ENCODE results near the gene URI1. TPM values are rescaled to one million over a fixed set of nuclear protein-coding genes. Genes with fewer than 3 reads are reported as not detected.

The URI1 gene
- polyA plus RNA-seq, 1 donor: 80.9 TPM

- no peak for DNase-seq
Observed at GRCh38 chr19:30060531-30061222, 118.6 kb downstream of the URI1 start.

- DNase-seq: no peak
Observed at GRCh38 chr19:30061223-30062064, 119.4 kb downstream of the URI1 start.

DNA sequence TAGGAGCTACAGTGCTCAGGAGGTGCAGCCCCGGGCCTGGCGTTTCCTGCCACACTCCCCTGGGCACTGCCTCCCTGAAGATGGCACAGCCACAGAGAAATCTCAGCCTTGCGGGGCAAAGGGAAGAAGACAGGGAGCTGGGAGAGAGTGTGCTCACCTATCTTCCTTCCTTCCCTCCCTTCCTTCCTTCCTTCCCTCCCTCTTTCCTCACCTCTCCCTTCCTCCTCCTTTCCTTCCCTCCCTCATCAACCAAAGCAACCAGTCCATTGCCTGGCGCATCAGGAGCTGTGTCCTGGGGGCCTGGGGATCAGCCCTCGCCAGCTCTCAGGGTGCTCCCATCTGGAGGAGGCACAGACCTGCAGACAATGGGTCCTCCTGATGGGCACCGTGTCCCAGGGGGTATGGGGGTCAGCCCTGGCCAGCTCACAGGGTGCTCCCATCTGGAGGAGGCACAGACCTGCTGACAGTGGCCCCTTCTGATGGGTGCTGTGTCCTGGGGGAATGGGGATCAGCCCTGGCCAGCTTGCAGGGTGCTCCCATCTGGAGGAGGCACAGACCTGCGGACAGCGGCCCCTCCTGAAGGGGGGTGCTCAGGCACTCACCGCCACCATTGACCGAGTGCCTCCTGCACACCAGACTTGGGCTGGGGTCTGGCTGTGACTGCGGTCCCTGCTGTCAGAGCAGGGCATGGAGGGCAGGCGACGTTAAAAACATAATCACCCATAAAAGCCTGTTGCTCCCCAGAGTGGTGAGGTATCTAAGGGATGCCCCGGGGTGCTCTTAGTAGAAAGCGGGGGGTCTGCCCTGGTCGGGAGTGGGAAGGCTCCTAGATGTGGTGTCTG, 120.2 kb downstream of the URI1 start:
- no peak for DNase-seq

DNA sequence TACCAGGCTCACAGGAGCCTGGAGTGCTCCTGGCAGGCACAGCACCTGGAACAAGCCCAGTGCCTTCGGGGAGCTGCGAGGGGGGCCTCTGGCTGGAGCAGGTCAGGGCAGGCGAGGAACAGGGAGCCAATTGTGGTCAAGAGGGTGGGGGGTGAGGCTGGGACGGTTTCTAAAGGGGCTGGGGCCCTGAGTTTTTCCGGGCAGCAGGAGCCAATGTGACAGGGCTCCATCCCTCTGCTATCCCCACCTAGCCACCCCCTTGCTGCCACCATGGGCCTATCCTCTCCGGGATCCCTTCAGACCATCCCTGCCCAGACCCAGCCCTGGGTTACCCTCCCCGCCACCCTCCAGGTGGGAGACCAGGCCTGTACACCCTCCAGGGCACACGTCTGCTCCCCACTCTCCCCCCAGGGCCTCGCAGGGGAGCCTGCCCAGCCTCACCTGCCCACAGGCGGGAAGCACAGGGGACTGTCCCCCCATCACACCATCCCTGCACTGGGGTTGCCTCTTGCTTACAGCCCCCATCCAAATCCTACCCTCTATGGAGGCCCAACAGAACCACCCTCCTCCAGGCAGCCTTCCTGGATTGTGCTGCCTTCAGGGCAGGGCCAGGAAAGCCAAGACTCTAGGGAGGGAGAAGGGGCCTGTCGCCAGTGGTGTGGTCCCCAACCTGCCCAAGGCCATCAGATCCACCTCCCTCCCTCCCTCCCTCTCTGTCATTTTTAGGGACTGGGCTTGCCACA, 121.0 kb downstream of the URI1 start:
- no peak for DNase-seq

- DNase-seq: no peak
Observed at GRCh38 chr19:30063650-30064347, 121.8 kb downstream of the URI1 start.

- DNase-seq: no peak
Observed at GRCh38 chr19:30064348-30064699, 122.3 kb downstream of the URI1 start.

DNA sequence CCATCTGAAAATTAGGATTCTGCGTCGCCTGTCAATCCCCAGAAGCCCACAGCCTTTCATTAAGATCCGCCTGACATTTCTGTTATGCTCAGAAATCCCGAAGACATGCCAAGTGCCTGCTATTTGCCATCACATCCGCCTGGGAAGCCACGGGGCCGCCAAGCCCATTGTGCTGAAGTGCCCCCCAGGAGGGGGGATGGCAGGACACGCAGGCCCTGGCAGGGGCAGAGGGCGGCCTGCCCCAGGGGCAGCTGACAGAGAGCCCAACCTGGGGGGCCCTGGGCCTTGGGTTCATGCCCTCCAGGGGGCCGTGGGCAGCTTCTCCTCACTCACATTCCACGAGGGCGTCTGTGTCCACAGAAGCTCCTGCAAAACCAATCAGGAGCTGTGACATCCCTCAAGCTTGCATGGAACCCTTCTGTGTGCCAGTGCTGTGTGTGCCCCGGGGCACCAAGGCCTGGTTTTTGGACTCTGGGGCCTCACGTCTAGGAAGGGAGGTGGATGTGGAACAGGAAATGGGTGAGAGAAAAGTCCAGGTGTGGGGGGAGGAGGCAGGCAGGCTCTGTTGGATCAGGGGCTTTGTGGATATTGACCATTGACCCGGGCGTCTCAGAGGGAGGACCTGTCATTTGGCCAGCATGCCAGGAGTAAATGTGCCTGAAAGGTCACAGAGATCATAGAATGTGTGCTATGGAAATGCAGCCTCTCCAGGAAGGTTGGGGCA, 122.9 kb downstream of the URI1 start:
- no peak for DNase-seq

GRCh38 chr19:30065680-30066606, 123.9 kb downstream of the URI1 start:
- DNase-seq: no peak

Other genes starting within 250 kb of the URI1 start
- 23.8 TPM for gene C19orf12, start 227.0 kb upstream of the URI1 start, polyA plus RNA-seq (ENCODE audit: insufficient read length)
- gene CCNE1, start 130.2 kb upstream of the URI1 start, polyA plus RNA-seq (ENCODE audit: insufficient read length): 21.8 TPM